PC-9 (cell line): ENCODE results near the gene RCOR3. TPM values are rescaled to one million over a fixed set of nuclear protein-coding genes. Genes with fewer than 3 reads are reported as not detected.
A peak's percentile ranks its signal among the peaks of the same experiment; 100 is the strongest.

Experiments
- BruUV-seq: library from RNA; stranded (reverse); fragments of 400-500 nt; replicated peaks from 2 replicates; lab custom pipeline; 2021; lab: Mats Ljungman, UMichigan
- CTCF ChIA-PET: fragments of 300-600 bp; sonication (Branson Sonifier 250); formaldehyde crosslinking; loops from one replicate; lab custom pipeline; 2022; ENCODE audit warnings: antibody characterized with exemption; lab: Charles Lee
- POLR2A ChIA-PET: fragments of 300-600 bp; sonication (Branson Sonifier 250); formaldehyde crosslinking; loops from one replicate; lab custom pipeline; 2022; ENCODE audit warnings: antibody characterized with exemption; ENCODE audit not compliant: unreplicated experiment; lab: Charles Lee
- DNase-seq, 2 experiments: peaks; one replicate each; pipeline versions ENCODE4 v3.0.0 to v3.0.0-alpha.2; 2015 to 2022; ENCODE audit warnings: mixed read lengths in 1 of 2
- H2AFZ ChIP-seq: fragments of 200-600 bp; sonication (generic); 2 replicates; pipeline ENCODE4 v1.8.1; 2017; ENCODE audit warnings: antibody characterized with exemption
- H3F3A ChIP-seq: fragments of 200-600 bp; sonication (generic); 2 replicates; pipeline ENCODE4 v1.8.1; 2017; ENCODE audit warnings: antibody characterized with exemption, mild to moderate bottlenecking, low read depth; ENCODE audit not compliant: insufficient read depth
- H3K27ac ChIP-seq: fragments of 200-600 bp; sonication (generic); 2 replicates; pipeline ENCODE4 v1.6.1; 2016; ENCODE audit warnings: mixed run types
- H3K27me3 ChIP-seq: fragments of 200-600 bp; sonication (generic); 2 replicates; pipeline ENCODE4 v1.6.1; 2016; ENCODE audit warnings: low read depth, mixed run types; ENCODE audit not compliant: insufficient read depth
- H3K36me3 ChIP-seq: fragments of 200-600 bp; sonication (generic); 2 replicates; pipeline ENCODE4 v1.6.1; 2016; ENCODE audit warnings: low read depth, mixed run types
- H3K4me1 ChIP-seq: fragments of 200-600 bp; sonication (generic); replicated peaks from 2 replicates; pipeline ENCODE4 v1.6.1; 2016; ENCODE audit warnings: mixed run types; ENCODE audit not compliant: insufficient read depth
- H3K4me2 ChIP-seq: fragments of 200-600 bp; sonication (generic); 2 replicates; pipeline ENCODE4 v1.6.1; 2017; ENCODE audit warnings: mixed run types
- H3K4me3 ChIP-seq: fragments of 200-600 bp; sonication (generic); 2 replicates; pipeline ENCODE4 v1.6.1; 2016; ENCODE audit warnings: mixed run types
- H3K79me2 ChIP-seq: fragments of 200-600 bp; sonication (generic); 2 replicates; pipeline ENCODE4 v1.6.1; 2017; ENCODE audit warnings: low read depth, mixed run types
- H3K9me2 ChIP-seq: fragments of 200-600 bp; sonication (generic); 2 replicates; pipeline ENCODE4 v1.8.1; 2017; ENCODE audit warnings: mild to moderate bottlenecking; ENCODE audit not compliant: insufficient read depth
- H3K9me3 ChIP-seq: fragments of 200-600 bp; sonication (generic); 2 replicates; pipeline ENCODE4 v1.8.1; 2016; ENCODE audit warnings: low read depth; ENCODE audit not compliant: insufficient read depth
- H4K20me1 ChIP-seq: fragments of 200-600 bp; sonication (generic); 2 replicates; pipeline ENCODE4 v1.8.1; 2017; ENCODE audit not compliant: insufficient read depth
- EZH2 ChIP-seq: fragments of 200-600 bp; sonication (generic); IDR thresholded peaks from 2 replicates; pipeline ENCODE4 v1.8.0; 2017; ENCODE audit warnings: antibody characterized with exemption, low read depth
- intact Hi-C: fragments of 100-400 bp; cut with micrococcal nuclease; formaldehyde crosslinking; loops from one replicate; pipeline ENCODE4 v1.10.0; 2022; ENCODE audit not compliant: unreplicated experiment
- total RNA-seq: library from RNA; stranded (reverse); gene quantifications from 2 replicates; pipeline ENCODE4 v1.2.3, GENCODE V29; 2021
- TF ChIP-seq, protein P1 (sequence below): fragments of 200-600 bp; sonication (generic); conservative IDR thresholded peaks from 2 replicates; pipeline ENCODE4 v1.6.1; 2017; ENCODE audit warnings: mixed run types, antibody characterized with exemption, mild to moderate bottlenecking, moderate library complexity

RCOR3 gene
- total RNA-seq, 1 experiment from 2014 or later: 48.7 TPM

DNA sequence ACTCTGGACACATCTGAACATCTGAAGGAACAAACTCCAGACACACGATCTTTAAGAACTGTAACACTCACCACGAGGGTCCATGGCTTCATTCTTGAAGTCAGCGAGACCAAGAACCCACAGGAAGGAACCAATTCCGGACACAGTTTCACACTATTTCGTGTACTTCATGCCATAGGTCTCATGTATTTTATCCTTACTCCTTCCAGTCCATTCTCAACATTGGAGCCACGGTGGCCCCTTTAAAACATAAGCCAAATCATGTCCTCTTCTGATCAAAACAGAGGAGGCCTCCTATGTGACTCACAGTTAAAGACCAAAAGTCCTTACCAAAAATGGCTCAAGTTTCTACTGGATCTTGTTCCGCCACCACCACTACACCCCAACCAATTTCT, 29.8 kb upstream of the RCOR3 start:
- no TSS peak for BruUV-seq
- DNase-seq: no peak
- no peaks in the 10 kb centered on the region for H3K9me3 ChIP-seq
- H3K9me2 ChIP-seq: no peaks in the 10 kb centered on the region
- no peaks in the 10 kb centered on the region for H3F3A ChIP-seq
- no peak for TF ChIP-seq EZH2
- TF ChIP-seq, protein P1, sequence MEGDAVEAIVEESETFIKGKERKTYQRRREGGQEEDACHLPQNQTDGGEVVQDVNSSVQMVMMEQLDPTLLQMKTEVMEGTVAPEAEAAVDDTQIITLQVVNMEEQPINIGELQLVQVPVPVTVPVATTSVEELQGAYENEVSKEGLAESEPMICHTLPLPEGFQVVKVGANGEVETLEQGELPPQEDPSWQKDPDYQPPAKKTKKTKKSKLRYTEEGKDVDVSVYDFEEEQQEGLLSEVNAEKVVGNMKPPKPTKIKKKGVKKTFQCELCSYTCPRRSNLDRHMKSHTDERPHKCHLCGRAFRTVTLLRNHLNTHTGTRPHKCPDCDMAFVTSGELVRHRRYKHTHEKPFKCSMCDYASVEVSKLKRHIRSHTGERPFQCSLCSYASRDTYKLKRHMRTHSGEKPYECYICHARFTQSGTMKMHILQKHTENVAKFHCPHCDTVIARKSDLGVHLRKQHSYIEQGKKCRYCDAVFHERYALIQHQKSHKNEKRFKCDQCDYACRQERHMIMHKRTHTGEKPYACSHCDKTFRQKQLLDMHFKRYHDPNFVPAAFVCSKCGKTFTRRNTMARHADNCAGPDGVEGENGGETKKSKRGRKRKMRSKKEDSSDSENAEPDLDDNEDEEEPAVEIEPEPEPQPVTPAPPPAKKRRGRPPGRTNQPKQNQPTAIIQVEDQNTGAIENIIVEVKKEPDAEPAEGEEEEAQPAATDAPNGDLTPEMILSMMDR: no peak
- no peaks in the 10 kb centered on the region for H3K27me3 ChIP-seq
- no peak overlapping the region for H3K4me2 ChIP-seq
- H3K4me1 ChIP-seq: no peaks in the 10 kb centered on the region
- H3K27ac ChIP-seq: no peak overlapping the region
- POLR2A ChIA-PET: no interaction called here
- intact Hi-C loops: no loop called here
- H2AFZ ChIP-seq: peak overlapping the region; percentile 35; the same call in 1 of the 2 replicates
- no peak overlapping the region for H3K4me3 ChIP-seq
- no peaks in the 10 kb centered on the region for H4K20me1 ChIP-seq
- H3K36me3 ChIP-seq: no peaks in the 10 kb centered on the region
- CTCF ChIA-PET: no interaction called here
- no peaks in the 10 kb centered on the region for H3K79me2 ChIP-seq

DNA sequence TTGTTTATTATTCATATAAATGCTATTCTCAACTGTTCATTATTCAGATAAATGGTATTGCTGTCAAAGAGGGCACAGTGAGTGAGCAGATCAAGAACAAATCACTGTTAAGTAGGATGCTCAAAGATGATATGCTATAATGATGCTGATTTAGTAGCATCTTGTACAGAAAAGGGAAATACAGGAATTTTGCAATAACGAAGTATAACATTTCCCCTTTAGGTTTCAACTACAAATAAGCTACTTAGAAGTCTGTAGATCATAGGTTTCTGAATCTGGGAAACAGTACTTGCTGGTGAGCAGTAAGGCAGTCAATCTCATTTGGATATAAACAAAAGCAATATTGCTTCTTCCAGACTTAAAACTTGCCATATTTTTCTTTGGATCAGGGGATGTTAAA, 27.3 kb upstream of the RCOR3 start:
- Histone ChIP-seq H2AFZ (no peak overlapping the region), H3K27me3 (no peaks in the 10 kb centered on the region), H3K9me3 (no peaks in the 10 kb centered on the region), H3F3A (no peaks in the 10 kb centered on the region), H3K4me1 (no peaks in the 10 kb centered on the region), H3K27ac (no peak overlapping the region), H4K20me1 (no peaks in the 10 kb centered on the region), H3K79me2 (no peaks in the 10 kb centered on the region), H3K36me3 (no peaks in the 10 kb centered on the region), H3K9me2 (no peaks in the 10 kb centered on the region), H3K4me3 (no peak overlapping the region), H3K4me2 (no peak overlapping the region)
- POLR2A ChIA-PET: no interaction called here
- TF ChIP-seq, protein P1: no peak
- TF ChIP-seq EZH2: no peak
- intact Hi-C loops: no loop called here
- no peak for DNase-seq
- no TSS peak for BruUV-seq
- CTCF ChIA-PET: no interaction called here

DNA sequence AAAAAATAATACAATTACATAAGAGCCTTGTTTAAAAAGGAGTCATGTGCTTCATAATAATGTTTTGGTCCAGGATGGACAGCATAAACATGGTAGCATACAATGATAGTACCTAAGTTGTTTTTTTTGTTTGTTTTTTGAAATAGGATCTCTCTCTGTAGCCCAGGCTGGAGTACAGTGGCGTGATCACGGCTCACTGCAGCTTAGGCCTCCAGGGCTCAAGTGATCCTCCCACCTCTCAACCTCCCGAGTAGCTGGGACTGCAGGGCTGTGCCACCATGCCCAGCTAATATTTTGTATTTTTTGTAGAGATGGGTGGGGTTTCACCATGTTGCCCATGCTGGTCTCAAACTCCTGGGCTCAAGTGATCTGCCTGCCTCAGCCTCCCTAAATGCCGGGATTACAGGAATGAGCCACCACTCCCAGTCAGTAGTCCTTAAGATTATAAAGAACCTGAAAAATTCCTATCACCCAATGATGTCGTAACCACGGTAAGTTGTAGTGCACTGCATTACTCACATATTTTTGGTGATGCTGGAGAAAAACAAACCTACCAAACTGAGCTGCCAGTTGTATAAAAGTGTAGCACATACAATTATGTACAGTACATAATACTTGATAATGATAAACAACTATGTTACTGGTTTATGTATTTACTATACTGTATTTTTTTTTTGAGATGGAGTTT, 22.4 kb upstream of the RCOR3 start:
- Histone ChIP-seq H3K27me3 (no peaks in the 10 kb centered on the region), H3K36me3 (no peaks in the 10 kb centered on the region), H3K27ac (no peak overlapping the region), H3F3A (no peaks in the 10 kb centered on the region), H2AFZ (no peak overlapping the region), H4K20me1 (no peaks in the 10 kb centered on the region), H3K79me2 (no peaks in the 10 kb centered on the region), H3K9me3 (no peaks in the 10 kb centered on the region), H3K4me2 (no peak overlapping the region), H3K4me3 (no peak overlapping the region), H3K4me1 (no peaks in the 10 kb centered on the region), H3K9me2 (no peaks in the 10 kb centered on the region)
- BruUV-seq: no TSS peak
- ChIA-PET CTCF (interaction anchor here (0.5 kb wide), 1 partner anchor 24 kb away, joined by 3 read pairs; no protein-coding TSS in a partner anchor), POLR2A (no interaction called here)
- intact Hi-C loops: no loop called here
- DNase-seq: no peak
- TF ChIP-seq, protein P1: no peak
- TF ChIP-seq EZH2: no peak
